OCI-LY1 (cell line): ENCODE results near the gene IL20RA.

ENCODE experiments used
- H2AFZ ChIP-seq: fragments of 200-600 bp; sonication (generic), shearing (Covaris generic); 2 replicates; pipeline ENCODE4 v1.6.0; 2014; ENCODE audit warnings: antibody characterized with exemption, mild to moderate bottlenecking, low read length
- H3F3A ChIP-seq: fragments of 200-600 bp; sonication (generic), shearing (Covaris generic); 2 replicates; pipeline ENCODE4 v1.6.0; 2014; ENCODE audit warnings: mild to moderate bottlenecking, antibody characterized with exemption, low read length, moderate library complexity; ENCODE audit not compliant: insufficient read depth
- H3K27ac ChIP-seq: fragments of 200-600 bp; sonication (generic); 2 replicates; pipeline ENCODE4 v1.5.1; 2014; ENCODE audit warnings: low read length, mixed run types, mild to moderate bottlenecking, low read depth; ENCODE audit not compliant: poor library complexity, severe bottlenecking
- H3K27me3 ChIP-seq: fragments of 200-600 bp; sonication (generic); 2 replicates; pipeline ENCODE4 v1.6.0; 2014; ENCODE audit warnings: antibody characterized with exemption, mild to moderate bottlenecking, low read length, moderate library complexity; ENCODE audit not compliant: insufficient read depth
- H3K36me3 ChIP-seq: fragments of 200-600 bp; sonication (generic); 2 replicates; pipeline ENCODE4 v1.6.1; 2014; ENCODE audit warnings: mild to moderate bottlenecking, antibody characterized with exemption, low read length, moderate library complexity, mixed read lengths; ENCODE audit not compliant: insufficient read depth
- H3K4me1 ChIP-seq: fragments of 200-600 bp; sonication (generic); 2 replicates; pipeline ENCODE4 v1.5.1; 2014; ENCODE audit warnings: mild to moderate bottlenecking, low read length, moderate library complexity; ENCODE audit not compliant: insufficient read depth, severe bottlenecking
- H3K4me2 ChIP-seq: fragments of 200-600 bp; sonication (generic), shearing (Covaris generic); 2 replicates; pipeline ENCODE4 v1.6.1; 2014; ENCODE audit warnings: low read length
- H3K4me3 ChIP-seq: fragments of 200-600 bp; sonication (generic); 2 replicates; pipeline ENCODE4 v1.5.1; 2014; ENCODE audit warnings: low read length, low read depth, mild to moderate bottlenecking, mixed read lengths; ENCODE audit not compliant: poor library complexity, severe bottlenecking
- H3K79me2 ChIP-seq: fragments of 200-600 bp; shearing (Covaris generic); 2 replicates; pipeline ENCODE4 v1.6.1; 2016; ENCODE audit warnings: mixed run types, low read length, mixed read lengths; ENCODE audit not compliant: insufficient read depth
- H3K9ac ChIP-seq: fragments of 200-600 bp; sonication (generic), shearing (Covaris generic); 2 replicates; pipeline ENCODE4 v1.6.1; 2014; ENCODE audit warnings: mild to moderate bottlenecking, low read length, mixed read lengths
- H3K9me2 ChIP-seq: fragments of 200-600 bp; sonication (generic), shearing (Covaris generic); 2 replicates; pipeline ENCODE4 v1.6.1; 2014; ENCODE audit warnings: low read depth, mild to moderate bottlenecking, low read length, mixed read lengths
- H3K9me3 ChIP-seq: fragments of 200-600 bp; shearing (Covaris generic); 2 replicates; pipeline ENCODE4 v1.6.1; 2014; ENCODE audit warnings: low read length, mixed read lengths
- H4K20me1 ChIP-seq: fragments of 200-600 bp; sonication (generic), shearing (Covaris generic); 2 replicates; pipeline ENCODE4 v1.6.0; 2016; ENCODE audit warnings: mild to moderate bottlenecking, low read length; ENCODE audit not compliant: insufficient read depth
- CTCF ChIP-seq: fragments of 200-600 bp; sonication (generic), shearing (Covaris generic); IDR thresholded peaks from 2 replicates; pipeline ENCODE4 v1.5.1; 2017; ENCODE audit warnings: mild to moderate bottlenecking, antibody characterized with exemption, low read length, moderate library complexity, mixed read lengths
- EZH2 ChIP-seq: fragments of 200-600 bp; sonication (generic), shearing (Covaris generic); IDR thresholded peaks from 2 replicates; pipeline ENCODE4 v1.8.0; 2017; ENCODE audit warnings: borderline replicate concordance, mixed run types, mild to moderate bottlenecking, antibody characterized with exemption, low read length, moderate library complexity, mixed read lengths

The IL20RA gene

GRCh38 chr6:136968837-136969236 is 75.9 kb downstream of the IL20RA start:
- H2AFZ ChIP-seq, result no peak overlapping the region
- no peaks in the 10 kb centered on the region for H3K27me3 ChIP-seq
- no peaks in the 10 kb centered on the region for H3K9me2 ChIP-seq
- no peaks in the 10 kb centered on the region for H3K36me3 ChIP-seq
- no peaks in the 10 kb centered on the region for H3K9me3 ChIP-seq
- no peak overlapping the region for H3K4me3 ChIP-seq
- no peaks in the 10 kb centered on the region for H3K4me1 ChIP-seq
- no peak overlapping the region for H3K27ac ChIP-seq
- no peaks in the 10 kb centered on the region for H4K20me1 ChIP-seq
- H3K4me2 ChIP-seq, result no peak overlapping the region
- no peaks in the 10 kb centered on the region for H3F3A ChIP-seq
- TF ChIP-seq EZH2, result no peak
- H3K79me2 ChIP-seq, result no peaks in the 10 kb centered on the region
- no peak overlapping the region for H3K9ac ChIP-seq

GRCh38 chr6:136967876-136968752 is 76.7 kb downstream of the IL20RA start:
- Histone ChIP-seq H3K79me2 (no peaks in the 10 kb centered on the region), H3K9me2 (no peaks in the 10 kb centered on the region), H3K4me3 (no peak overlapping the region), H3K27me3 (no peaks in the 10 kb centered on the region), H4K20me1 (no peaks in the 10 kb centered on the region), H3K27ac (no peak overlapping the region), H2AFZ (no peak overlapping the region), H3K36me3 (no peaks in the 10 kb centered on the region), H3K4me2 (peak overlapping the region; percentile 17; the same call in 1 of the 2 replicates), H3K9ac (no peak overlapping the region), H3F3A (no peaks in the 10 kb centered on the region), H3K9me3 (no peaks in the 10 kb centered on the region), H3K4me1 (no peaks in the 10 kb centered on the region)
- TF ChIP-seq EZH2 (no peak), CTCF (peak; percentile 76)

- no peak overlapping the region for H3K9ac ChIP-seq
- TF ChIP-seq CTCF (no peak), EZH2 (no peak)
- H3K36me3 ChIP-seq, result no peaks in the 10 kb centered on the region
- no peak overlapping the region for H2AFZ ChIP-seq
- H3K27me3 ChIP-seq, result no peaks in the 10 kb centered on the region
- H3F3A ChIP-seq, result no peaks in the 10 kb centered on the region
- H3K4me1 ChIP-seq, result no peaks in the 10 kb centered on the region
- no peak overlapping the region for H3K4me2 ChIP-seq
- no peaks in the 10 kb centered on the region for H3K9me3 ChIP-seq
- no peak overlapping the region for H3K4me3 ChIP-seq
- no peaks in the 10 kb centered on the region for H4K20me1 ChIP-seq
- no peak overlapping the region for H3K27ac ChIP-seq
- H3K79me2 ChIP-seq, result no peaks in the 10 kb centered on the region
- no peaks in the 10 kb centered on the region for H3K9me2 ChIP-seq
These were observed 80.4 kb downstream of the IL20RA start for GRCh38 chr6:136964398-136964797.

GRCh38 chr6:136963259-136963658 is 81.5 kb downstream of the IL20RA start:
- no peak for TF ChIP-seq CTCF
- no peak for TF ChIP-seq EZH2
- no peaks in the 10 kb centered on the region for H4K20me1 ChIP-seq
- no peaks in the 10 kb centered on the region for H3K27me3 ChIP-seq
- H3F3A ChIP-seq, result no peaks in the 10 kb centered on the region
- no peak overlapping the region for H3K4me3 ChIP-seq
- no peaks in the 10 kb centered on the region for H3K9me3 ChIP-seq
- no peaks in the 10 kb centered on the region for H3K4me1 ChIP-seq
- no peak overlapping the region for H3K9ac ChIP-seq
- H3K4me2 ChIP-seq, result no peak overlapping the region
- no peaks in the 10 kb centered on the region for H3K36me3 ChIP-seq
- H3K9me2 ChIP-seq, result no peaks in the 10 kb centered on the region
- no peaks in the 10 kb centered on the region for H3K79me2 ChIP-seq
- H3K27ac ChIP-seq, result no peak overlapping the region
- H2AFZ ChIP-seq, result no peak overlapping the region
